Measurements from ENCODE around the gene TNS3.
"Not testable (repeated sequence)": the region's sequence is repeated elsewhere in the genome, so short reads cannot be mapped to it uniquely, and the experiment has no call there.

TNS3 gene

DNA sequence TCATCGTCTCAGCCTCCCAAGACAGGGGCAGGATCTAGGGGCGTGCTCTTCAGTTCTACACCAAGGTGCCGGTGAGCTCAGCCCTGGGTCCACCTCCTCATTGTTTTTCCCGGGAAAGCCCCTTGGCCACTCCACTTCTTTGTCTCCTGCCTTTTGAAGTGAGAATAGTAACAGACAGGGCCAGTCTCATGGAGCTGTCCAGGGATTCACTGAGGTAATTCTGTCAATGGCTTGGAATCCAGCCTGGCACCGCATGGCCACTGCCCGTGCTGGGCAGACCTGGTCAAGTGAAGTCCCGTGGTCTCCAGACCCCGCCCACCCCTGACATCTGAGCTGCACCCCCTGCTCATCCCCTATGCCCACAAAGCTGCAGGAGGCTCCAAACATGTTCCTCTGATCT is 138.9 kb downstream of the TNS3 start:
- TF ChIP-seq GATA1 (IDR thresholded peaks at IDR 0.05; ENCODE audit: low read depth, low read length) (no peak), POLR2A (IDR thresholded peaks at IDR 0.05; ENCODE audit: low read length) (no peak)
- no peak for DNase-seq

DNA sequence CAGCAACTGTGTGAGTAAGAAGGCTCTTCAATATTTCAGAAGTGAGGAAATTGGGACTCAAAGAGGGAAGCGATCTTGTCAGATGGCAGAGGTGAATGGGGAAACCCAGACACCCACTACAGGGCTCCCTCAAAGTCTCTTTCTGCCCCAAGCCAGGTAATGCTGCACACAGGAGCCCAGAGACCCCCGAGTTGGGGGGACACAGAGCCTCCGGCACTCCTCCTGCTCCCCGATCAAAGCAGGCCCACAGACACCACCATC is 139.4 kb downstream of the TNS3 start:
- no peak for DNase-seq
- no peak for TF ChIP-seq GATA1 (IDR thresholded peaks at IDR 0.05; ENCODE audit: low read depth, low read length)
- no peak for TF ChIP-seq POLR2A (IDR thresholded peaks at IDR 0.05; ENCODE audit: low read length)

DNA sequence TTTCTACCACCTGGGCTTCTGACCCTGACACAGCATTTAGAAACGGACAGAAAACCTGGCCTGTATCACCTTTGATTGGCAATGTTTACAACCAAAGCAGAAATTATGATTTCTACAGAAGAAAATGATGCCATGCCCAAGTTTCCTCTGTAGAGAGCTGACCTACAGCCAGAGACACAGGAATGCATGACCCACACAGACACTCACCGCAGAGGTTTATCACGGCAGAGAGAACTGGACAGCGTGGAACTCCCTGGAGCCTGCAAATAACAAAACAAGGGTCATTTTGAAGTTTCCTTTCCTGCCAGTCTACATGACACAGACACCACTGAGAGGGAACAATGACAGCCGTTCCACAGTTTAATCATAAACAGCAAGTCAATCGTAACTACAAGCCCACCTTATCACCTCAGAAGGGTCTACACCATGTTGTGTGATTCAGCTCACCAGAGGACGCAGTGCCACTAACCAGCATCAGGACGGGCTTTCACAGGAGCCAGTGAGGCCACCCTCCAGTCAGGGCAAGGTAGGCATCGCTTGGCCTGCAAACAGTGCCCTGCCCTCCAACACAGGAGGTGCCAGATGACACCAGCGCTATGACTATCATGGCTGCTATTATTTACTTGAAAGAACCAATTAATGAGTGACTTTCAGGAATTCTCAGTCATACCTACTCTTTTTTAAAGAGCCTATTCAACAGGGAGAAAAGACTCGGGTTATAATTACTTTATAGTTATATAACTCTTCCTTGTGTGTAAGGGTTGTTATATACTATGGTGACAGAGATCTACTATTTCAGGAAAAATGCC is 139.9 kb downstream of the TNS3 start:
- no peak for DNase-seq
- TF ChIP-seq GATA1 (IDR thresholded peaks at IDR 0.05; ENCODE audit: low read depth, low read length): no peak
- no peak for TF ChIP-seq POLR2A (IDR thresholded peaks at IDR 0.05; ENCODE audit: low read length)

DNA sequence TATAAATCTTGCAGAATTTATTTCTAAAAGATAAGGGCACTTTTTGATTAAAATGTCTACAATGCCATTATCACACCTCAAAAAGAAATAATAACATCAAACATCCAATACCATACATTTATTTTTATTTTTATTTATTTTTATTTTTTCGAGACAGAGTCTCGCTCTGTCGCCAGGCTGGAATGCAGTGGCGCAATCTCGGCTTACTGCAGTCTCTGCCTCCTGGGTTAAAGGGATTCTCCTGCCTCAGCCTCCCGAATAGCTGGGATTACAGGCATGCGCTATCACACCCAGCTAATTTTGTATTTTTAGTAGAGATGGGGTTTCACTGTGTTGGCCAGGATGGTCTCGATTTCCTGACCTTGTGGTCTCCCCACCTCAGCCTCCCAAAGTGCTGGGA is 140.9 kb downstream of the TNS3 start:
- DNase-seq: not testable (repeated sequence)

DNA sequence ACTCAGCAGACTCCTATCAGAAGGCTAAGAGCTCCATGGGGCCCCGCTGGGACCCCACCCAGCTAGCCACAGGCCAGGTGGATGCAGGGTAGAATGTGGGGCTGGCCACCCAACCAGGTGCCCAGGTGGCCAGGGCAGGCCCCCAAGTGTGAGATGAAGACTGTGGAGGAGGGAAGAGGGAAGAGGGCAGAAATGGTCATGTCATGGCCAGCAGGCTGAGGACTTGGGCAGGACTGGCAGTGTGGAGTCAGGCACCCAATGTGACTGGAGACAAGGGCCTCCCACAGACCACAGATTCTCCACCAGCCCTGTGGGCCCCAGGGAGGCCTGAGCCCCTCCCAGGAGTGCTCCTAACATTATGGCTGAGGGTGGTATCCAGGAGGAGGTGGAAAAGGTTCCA is 141.6 kb downstream of the TNS3 start:
- DNase-seq: no peak
- TF ChIP-seq GATA1 (IDR thresholded peaks at IDR 0.05; ENCODE audit: low read depth, low read length) (no peak), POLR2A (IDR thresholded peaks at IDR 0.05; ENCODE audit: low read length) (no peak)

DNA sequence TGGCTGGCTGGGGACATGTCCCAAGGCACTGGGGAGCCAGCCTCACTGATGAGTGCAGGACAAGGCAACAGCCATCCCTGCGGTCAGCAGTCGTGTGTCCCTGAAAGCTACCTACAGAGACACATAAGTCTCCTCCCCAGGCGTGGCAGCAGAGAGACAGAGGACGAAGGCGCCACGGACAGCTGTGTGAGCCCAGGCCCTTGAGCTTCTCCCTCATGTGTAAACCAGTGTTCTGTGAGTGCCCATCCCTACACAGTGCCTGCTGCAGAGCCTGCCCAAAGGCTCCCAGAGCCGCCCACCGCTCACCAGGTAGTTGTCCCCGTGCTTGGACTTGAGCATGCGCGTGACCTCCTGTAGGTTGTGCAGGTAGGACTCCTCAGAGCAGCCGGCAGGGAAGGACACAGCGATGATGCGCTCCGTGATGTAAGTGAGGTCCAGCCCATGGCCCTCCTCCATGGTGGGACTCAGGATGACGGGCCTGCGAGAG is 142.7 kb downstream of the TNS3 start:
- DNase-seq: no peak
- no peak for TF ChIP-seq GATA1 (IDR thresholded peaks at IDR 0.05; ENCODE audit: low read depth, low read length)

DNA sequence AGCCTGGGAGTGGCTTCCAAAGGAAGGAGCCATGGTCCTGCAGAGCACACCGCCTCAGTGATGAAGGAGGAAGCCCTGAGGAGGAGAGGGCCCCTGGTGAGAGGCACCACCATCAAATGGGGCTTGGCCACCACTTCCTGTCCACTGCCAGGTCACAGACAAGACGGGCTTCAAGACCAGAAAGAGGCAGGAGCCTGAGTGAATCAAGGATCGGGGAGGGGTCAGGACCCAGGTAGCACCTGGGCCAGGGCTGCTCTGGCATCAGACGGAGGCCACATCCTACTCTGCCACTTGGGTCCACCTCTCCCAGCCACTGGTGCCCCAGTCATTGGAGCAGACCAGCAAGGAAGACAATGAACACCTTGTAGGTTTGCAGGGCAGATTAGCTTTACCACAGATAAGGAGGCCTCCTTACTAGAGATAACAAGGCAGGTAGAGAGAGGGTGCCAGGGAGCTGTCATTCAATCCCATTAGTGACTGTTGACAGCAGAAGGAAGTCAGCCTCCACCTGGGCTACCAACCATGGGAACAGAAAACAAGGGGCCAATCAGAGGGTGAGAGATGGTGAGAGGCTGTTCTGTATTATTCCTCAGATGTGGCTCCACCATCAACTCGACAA is 143.4 kb downstream of the TNS3 start:
- no peak for TF ChIP-seq POLR2A (IDR thresholded peaks at IDR 0.05; ENCODE audit: low read length)
- no peak for TF ChIP-seq GATA1 (IDR thresholded peaks at IDR 0.05; ENCODE audit: low read depth, low read length)
- no peak for DNase-seq

DNA sequence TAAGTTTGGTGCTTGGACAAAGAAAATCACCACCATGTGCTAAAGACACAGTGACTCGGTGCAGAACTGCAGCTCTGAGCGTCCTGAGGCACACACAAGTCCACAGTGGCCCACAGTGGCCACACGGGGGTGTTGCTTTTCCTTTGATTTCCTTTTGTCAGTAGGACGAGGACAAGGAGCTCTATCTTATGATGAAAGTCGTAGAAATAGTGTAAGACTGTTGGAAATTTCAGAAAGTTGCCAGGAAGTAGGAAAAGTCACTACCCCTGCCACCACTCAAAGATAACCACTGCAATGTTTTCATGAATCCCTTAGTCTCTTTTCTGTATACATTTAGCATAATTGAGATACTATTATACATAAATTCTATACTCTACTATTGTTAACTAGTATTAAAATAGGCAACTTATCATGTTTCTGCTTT is 146.0 kb downstream of the TNS3 start:
- DNase-seq: peak; percentile 64 to 74
- no peak for TF ChIP-seq GATA1 (IDR thresholded peaks at IDR 0.05; ENCODE audit: low read depth, low read length)
- TF ChIP-seq POLR2A (IDR thresholded peaks at IDR 0.05; ENCODE audit: low read length): no peak

DNA sequence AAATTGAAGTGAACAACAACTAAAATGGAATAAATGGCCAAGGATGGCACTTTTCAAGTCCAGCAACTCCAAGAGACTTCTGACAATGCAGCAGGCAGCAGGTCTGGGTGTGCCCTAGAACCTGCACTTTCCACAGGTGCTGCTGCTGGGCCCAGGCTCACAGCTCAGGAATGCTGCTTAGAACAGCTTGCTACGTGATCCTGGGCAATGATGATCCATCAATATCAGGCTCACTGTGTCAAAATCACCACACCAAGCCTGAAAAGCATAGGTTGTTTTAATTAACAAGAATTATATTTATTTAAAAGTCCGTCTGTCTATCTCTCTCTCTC is 148.4 kb downstream of the TNS3 start:
- DNase-seq: no peak
- TF ChIP-seq GATA1 (IDR thresholded peaks at IDR 0.05; ENCODE audit: low read depth, low read length) (no peak), POLR2A (IDR thresholded peaks at IDR 0.05; ENCODE audit: low read length) (no peak)

DNA sequence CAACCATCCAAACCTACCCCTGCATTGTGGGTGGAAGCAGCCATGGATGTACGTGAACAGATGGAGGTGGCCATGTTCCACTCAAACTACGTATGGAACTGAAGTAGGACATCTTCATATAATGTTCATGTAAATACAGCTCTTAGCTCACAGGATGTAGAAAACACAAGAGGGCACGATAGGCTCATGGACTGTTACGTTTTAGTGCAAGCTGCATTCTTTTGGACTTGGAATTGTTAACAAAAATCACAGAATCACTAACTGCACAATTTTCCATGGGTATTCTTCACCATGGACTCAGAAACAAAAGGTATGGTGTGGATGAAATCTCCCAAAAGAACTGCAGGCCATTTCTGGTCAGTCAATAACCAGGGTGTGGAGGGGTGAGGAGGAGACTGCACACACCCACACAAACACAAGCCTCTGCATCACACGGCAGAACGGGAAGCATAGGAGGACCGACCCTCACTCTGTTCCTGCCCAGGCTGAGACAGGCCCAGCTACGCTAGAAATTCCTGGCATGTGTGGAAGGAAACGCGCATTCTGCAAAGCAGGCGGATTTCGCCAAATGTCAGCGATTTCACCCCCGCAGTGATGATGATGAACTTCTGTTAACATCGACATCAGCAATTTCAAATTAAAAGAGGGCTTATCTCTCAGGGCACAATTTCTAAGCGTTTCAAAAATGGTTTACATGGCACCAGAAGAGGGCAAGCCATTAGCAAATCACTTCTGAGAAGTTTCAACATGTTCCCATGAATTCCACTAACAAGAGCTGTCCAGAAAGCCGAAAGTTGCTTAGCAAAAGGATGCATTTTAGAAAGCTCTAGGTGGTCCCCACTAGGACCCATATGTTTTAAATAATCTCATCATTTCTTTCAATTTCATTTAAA is 149.0 kb downstream of the TNS3 start:
- TF ChIP-seq POLR2A (IDR thresholded peaks at IDR 0.05; ENCODE audit: low read length) (no peak), GATA1 (IDR thresholded peaks at IDR 0.05; ENCODE audit: low read depth, low read length) (no peak)
- no peak for DNase-seq

DNA sequence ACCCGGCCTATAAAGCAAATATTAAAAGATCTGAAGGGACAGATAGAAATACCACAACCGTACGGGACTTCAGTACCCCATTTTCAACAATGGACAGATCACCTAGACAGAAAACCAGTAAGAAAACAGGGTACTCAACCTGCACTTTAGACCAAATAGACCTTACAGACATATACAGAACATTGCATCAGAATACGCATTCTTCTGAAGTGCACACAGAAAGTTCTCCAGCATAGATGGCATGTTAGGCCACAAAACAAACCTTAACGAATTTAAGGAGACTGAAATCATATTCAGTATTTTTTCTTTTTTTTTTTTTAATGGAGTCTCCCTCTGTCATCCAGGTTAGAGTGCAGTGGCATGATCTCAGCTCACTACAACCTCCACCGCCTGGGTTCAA is 151.5 kb downstream of the TNS3 start:
- TF ChIP-seq POLR2A (IDR thresholded peaks at IDR 0.05; ENCODE audit: low read length): no peak
- TF ChIP-seq GATA1 (IDR thresholded peaks at IDR 0.05; ENCODE audit: low read depth, low read length): no peak

DNA sequence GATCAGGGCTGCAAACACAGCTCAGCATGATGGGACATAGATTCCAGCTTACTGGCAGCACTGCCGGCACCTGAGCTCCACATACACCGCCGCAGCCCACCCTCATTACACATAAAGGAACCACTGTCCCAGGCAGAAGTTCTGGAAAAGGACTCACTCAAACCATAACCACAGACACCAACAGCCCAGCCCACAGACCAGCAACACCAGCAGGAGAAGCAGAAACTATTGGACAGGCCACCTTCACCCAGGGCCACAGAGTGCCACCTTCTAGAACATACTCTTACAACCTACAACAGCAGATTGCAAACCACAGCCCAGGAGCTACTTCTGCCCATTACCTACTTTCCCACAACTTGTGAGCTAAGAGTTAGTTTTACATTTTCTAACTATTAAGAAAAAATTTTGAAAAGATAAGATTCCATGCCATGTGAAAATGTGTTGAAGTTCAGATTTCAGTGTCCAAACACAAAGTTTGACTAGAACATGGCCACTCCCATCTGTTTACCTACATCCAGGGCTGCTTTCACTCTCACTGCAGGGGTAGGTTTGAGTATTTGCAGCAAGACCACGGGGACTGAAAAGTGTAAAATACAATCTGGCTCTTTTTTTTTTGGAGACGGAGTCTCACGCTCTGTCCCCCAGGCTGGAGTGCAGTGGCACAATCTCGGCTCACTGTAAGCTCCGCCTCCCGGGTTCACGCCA is 153.0 kb downstream of the TNS3 start:
- no peak for TF ChIP-seq POLR2A (IDR thresholded peaks at IDR 0.05; ENCODE audit: low read length)
- TF ChIP-seq GATA1 (IDR thresholded peaks at IDR 0.05; ENCODE audit: low read depth, low read length): no peak

More for the DNA sequence above, 151.5 kb downstream of the TNS3 start:
- no peak for DNase-seq

DNA sequence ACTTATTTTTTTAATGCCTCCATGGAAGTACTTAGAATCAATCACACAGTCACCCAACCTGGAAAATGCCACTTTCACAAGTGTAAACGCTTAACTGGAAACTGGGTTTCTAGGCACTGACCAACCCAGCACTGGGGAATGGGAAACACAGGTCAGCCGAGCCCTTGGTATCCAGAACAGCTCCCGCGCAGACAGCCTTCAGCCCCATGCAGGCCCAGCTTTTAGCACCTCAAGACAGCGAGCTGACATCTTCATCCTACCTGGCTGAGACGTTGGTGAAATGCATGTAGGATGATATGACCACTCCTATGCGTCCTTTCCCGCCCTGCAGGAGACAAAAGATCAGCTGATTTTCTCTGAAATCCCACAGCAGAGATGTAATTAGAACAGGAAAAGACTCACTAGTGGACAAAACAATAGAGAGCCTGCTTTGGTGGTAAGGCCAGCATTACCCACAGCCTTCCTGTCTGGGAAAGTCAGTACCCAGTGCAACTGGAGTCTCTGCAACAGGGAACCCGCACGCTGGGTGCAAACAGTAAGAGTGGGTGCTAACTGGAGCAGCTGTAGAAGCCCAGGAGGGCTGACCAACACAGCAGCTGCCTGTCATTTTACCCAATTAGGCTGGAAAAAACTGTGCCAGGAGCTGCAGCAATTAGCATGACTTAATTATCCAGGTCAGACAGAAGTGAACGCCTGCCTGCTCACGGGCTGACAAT is 153.7 kb downstream of the TNS3 start:
- DNase-seq: no peak
- TF ChIP-seq POLR2A (IDR thresholded peaks at IDR 0.05; ENCODE audit: low read length) (no peak), GATA1 (IDR thresholded peaks at IDR 0.05; ENCODE audit: low read depth, low read length) (no peak)

More for the DNA sequence above, 153.0 kb downstream of the TNS3 start:
- no peak for DNase-seq
